ENCODE results near the gene ARFRP1. TPM values are rescaled to one million over a fixed set of nuclear protein-coding genes. Genes with fewer than 3 reads are reported as not detected.
"Not testable (repeated sequence)": the region's sequence is repeated elsewhere in the genome, so short reads cannot be mapped to it uniquely, and the experiment has no call there.

Gene ARFRP1
- polyA plus RNA-seq, 3 donors: 18.2 to 31.1 (median 20.7) TPM

DNA sequence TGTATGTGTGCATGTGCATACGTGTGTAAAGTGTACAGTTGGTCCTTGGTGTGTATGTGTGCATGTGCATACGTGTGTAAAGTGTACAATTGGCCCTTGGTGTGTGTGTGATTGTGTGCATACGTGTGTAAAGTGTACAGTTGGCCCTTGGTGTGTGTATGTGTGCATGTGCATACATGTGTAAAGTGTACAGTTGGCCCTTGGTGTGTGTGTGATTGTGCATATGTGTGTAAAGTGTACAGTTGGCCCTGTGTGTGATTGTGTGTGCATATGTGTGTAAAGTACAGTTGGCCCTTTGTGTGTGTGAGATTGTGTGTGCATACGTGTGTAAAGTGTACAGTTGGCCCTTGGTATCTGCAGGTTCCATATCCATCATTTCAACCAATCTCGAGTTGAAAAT is 23.6 kb upstream of the ARFRP1 start:
- H3K9me3 ChIP-seq (replicated peaks in 1 of 2; ENCODE audit: control insufficient read depth in 1 of 2, insufficient read depth in 1 of 2, low read length in 2 of 2): no peaks in the 10 kb centered on the region
- no peak overlapping the region for H3K4me3 ChIP-seq (replicated peaks in 1 of 3; ENCODE audit: low read depth in 2 of 3, low read length in 3 of 3)
- peaks cover 40 to 85% of the 10 kb centered on the region in 2 donors for H3K36me3 ChIP-seq (replicated peaks in 1 of 2; ENCODE audit: control insufficient read depth in 1 of 2, insufficient read depth in 2 of 2, low read length in 2 of 2)
- peaks cover 36% of the 10 kb centered on the region for H3K79me2 ChIP-seq (ENCODE audit: insufficient read depth, low read length)
- H3K9me3 Mint-ChIP-seq: no peaks in the 10 kb centered on the region
- H2AFZ ChIP-seq (ENCODE audit: insufficient read depth, low read depth, low read length, poor library complexity, severe bottlenecking): no peak overlapping the region
- H3K27me3 ChIP-seq (ENCODE audit: control insufficient read depth in 2 of 2, insufficient read depth in 2 of 2, low read length in 2 of 2): peaks cover 0 to 7% of the 10 kb centered on the region in 2 donors
- intact Hi-C loops (cut with micrococcal nuclease): no loop called here
- H3K4me3 Mint-ChIP-seq: no peak overlapping the region
- H3K4me2 ChIP-seq (replicated peaks; ENCODE audit: extremely low read depth, low read length, poor library complexity, severe bottlenecking): no peak overlapping the region
- H3K36me3 Mint-ChIP-seq: peaks cover 33 to 56% of the 10 kb centered on the region in 2 donors
- WGBS (ENCODE audit: insufficient coverage): 89% methylated on average over 3 of the region's 5 CpGs
- peaks cover 0 to 12% of the 10 kb centered on the region in 2 donors for H3K4me1 ChIP-seq (ENCODE audit: control insufficient read depth in 1 of 2, insufficient read depth in 2 of 2, low read length in 2 of 2)
- peaks cover 97% of the 10 kb centered on the region for H4K20me1 ChIP-seq (ENCODE audit: insufficient read depth, low read length)
- no peak for DNase-seq
- H3K27ac Mint-ChIP-seq: no peak overlapping the region
- H3K4me1 Mint-ChIP-seq: peaks cover 27% of the 10 kb centered on the region
- no peak overlapping the region for H3K9ac ChIP-seq (ENCODE audit: insufficient read depth, low read length, poor library complexity, severe bottlenecking)
- H3K27ac ChIP-seq (ENCODE audit: low read depth in 1 of 2, low read length in 2 of 2): no peak overlapping the region
- peaks cover 6 to 14% (median 9%) of the 10 kb centered on the region in 3 donors for H3K27me3 Mint-ChIP-seq (ENCODE audit: low read depth in 3 of 3)
- TF ChIP-seq, protein P1, sequence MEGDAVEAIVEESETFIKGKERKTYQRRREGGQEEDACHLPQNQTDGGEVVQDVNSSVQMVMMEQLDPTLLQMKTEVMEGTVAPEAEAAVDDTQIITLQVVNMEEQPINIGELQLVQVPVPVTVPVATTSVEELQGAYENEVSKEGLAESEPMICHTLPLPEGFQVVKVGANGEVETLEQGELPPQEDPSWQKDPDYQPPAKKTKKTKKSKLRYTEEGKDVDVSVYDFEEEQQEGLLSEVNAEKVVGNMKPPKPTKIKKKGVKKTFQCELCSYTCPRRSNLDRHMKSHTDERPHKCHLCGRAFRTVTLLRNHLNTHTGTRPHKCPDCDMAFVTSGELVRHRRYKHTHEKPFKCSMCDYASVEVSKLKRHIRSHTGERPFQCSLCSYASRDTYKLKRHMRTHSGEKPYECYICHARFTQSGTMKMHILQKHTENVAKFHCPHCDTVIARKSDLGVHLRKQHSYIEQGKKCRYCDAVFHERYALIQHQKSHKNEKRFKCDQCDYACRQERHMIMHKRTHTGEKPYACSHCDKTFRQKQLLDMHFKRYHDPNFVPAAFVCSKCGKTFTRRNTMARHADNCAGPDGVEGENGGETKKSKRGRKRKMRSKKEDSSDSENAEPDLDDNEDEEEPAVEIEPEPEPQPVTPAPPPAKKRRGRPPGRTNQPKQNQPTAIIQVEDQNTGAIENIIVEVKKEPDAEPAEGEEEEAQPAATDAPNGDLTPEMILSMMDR (IDR thresholded peaks at IDR 0.05): no peak

GRCh38 chr20:63730189-63730733 is 22.5 kb upstream of the ARFRP1 start:
- Mint-ChIP-seq H3K4me1 (peaks cover 21% of the 10 kb centered on the region), H3K36me3 (peaks cover 42 to 51% of the 10 kb centered on the region in 2 donors), H3K27ac (peak overlapping the region in 1 of 7 donors; percentile 81)
- Histone ChIP-seq H3K79me2 (ENCODE audit: insufficient read depth, low read length) (peaks cover 40% of the 10 kb centered on the region), H3K4me1 (ENCODE audit: control insufficient read depth in 1 of 2, insufficient read depth in 2 of 2, low read length in 2 of 2) (peaks cover 0 to 11% of the 10 kb centered on the region in 2 donors), H4K20me1 (ENCODE audit: insufficient read depth, low read length) (peaks cover 95% of the 10 kb centered on the region), H3K36me3 (replicated peaks in 1 of 2; ENCODE audit: control insufficient read depth in 1 of 2, insufficient read depth in 2 of 2, low read length in 2 of 2) (peaks cover 36 to 79% of the 10 kb centered on the region in 2 donors)
- H2AFZ ChIP-seq (ENCODE audit: insufficient read depth, low read depth, low read length, poor library complexity, severe bottlenecking); H3K4me3 Mint-ChIP-seq; H3K4me3 ChIP-seq (replicated peaks in 1 of 3; ENCODE audit: low read depth in 2 of 3, low read length in 3 of 3); H3K9me3 ChIP-seq (replicated peaks in 1 of 2; ENCODE audit: control insufficient read depth in 1 of 2, insufficient read depth in 1 of 2, low read length in 2 of 2); DNase-seq; H3K27me3 ChIP-seq (ENCODE audit: control insufficient read depth in 2 of 2, insufficient read depth in 2 of 2, low read length in 2 of 2); H3K9ac ChIP-seq (ENCODE audit: insufficient read depth, low read length, poor library complexity, severe bottlenecking); H3K9me3 Mint-ChIP-seq; intact Hi-C loops (cut with micrococcal nuclease); H3K4me2 ChIP-seq (replicated peaks; ENCODE audit: extremely low read depth, low read length, poor library complexity, severe bottlenecking); H3K27me3 Mint-ChIP-seq (ENCODE audit: low read depth in 3 of 3); H3K27ac ChIP-seq (ENCODE audit: low read depth in 1 of 2, low read length in 2 of 2): not testable (repeated sequence)
- WGBS (ENCODE audit: insufficient coverage): 67% methylated on average over 16 of the region's 18 CpGs

DNA sequence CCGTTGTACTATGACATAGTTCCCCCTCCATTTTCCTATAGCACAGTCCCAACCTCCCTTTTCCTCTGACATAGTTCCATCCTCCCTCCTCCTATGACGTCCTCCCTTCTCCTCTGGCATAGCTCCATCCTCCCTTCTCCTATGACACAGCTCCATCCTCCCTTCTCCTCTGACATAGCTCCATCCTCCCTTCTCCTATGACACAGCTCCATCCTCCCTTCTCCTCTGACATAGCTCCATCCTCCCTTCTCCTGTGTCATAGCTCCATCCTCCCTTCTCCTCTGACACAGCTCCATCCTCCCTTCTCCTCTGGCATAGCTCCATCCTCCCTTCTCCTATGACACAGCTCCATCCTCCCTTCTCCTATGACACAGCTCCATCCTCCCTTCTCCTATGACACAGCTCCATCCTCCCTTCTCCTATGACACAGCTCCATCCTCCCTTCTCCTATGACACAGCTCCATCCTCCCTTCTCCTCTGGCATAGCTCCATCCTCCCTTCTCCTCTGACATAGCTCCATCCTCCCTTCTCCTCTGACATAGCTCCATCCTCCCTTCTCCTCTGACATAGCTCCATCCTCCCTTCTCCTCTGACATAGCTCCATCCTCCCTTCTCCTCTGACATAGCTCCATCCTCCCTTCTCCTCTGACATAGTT is 15.3 kb upstream of the ARFRP1 start:
- Mint-ChIP-seq H3K36me3 (peaks cover 55 to 90% of the 10 kb centered on the region in 2 donors), H3K9me3 (peaks cover 19 to 31% (median 25%) of the 10 kb centered on the region in 7 donors), H3K4me1 (peaks cover 10% of the 10 kb centered on the region)
- H3K27me3 ChIP-seq (ENCODE audit: control insufficient read depth in 2 of 2, insufficient read depth in 2 of 2, low read length in 2 of 2); H2AFZ ChIP-seq (ENCODE audit: insufficient read depth, low read depth, low read length, poor library complexity, severe bottlenecking); H3K4me3 ChIP-seq (replicated peaks in 1 of 3; ENCODE audit: low read depth in 2 of 3, low read length in 3 of 3); H3K9ac ChIP-seq (ENCODE audit: insufficient read depth, low read length, poor library complexity, severe bottlenecking); H3K27ac ChIP-seq (ENCODE audit: low read depth in 1 of 2, low read length in 2 of 2); H3K27me3 Mint-ChIP-seq (ENCODE audit: low read depth in 3 of 3); DNase-seq; H3K4me1 ChIP-seq (ENCODE audit: control insufficient read depth in 1 of 2, insufficient read depth in 2 of 2, low read length in 2 of 2); H3K4me2 ChIP-seq (replicated peaks; ENCODE audit: extremely low read depth, low read length, poor library complexity, severe bottlenecking); H3K27ac Mint-ChIP-seq; intact Hi-C loops (cut with micrococcal nuclease); H3K4me3 Mint-ChIP-seq: not testable (repeated sequence)
- Histone ChIP-seq H4K20me1 (ENCODE audit: insufficient read depth, low read length) (peaks cover 68% of the 10 kb centered on the region), H3K36me3 (replicated peaks in 1 of 2; ENCODE audit: control insufficient read depth in 1 of 2, insufficient read depth in 2 of 2, low read length in 2 of 2) (peaks cover 38 to 81% of the 10 kb centered on the region in 2 donors), H3K9me3 (replicated peaks in 1 of 2; ENCODE audit: control insufficient read depth in 1 of 2, insufficient read depth in 1 of 2, low read length in 2 of 2) (peaks cover 17 to 23% of the 10 kb centered on the region in 2 donors), H3K79me2 (ENCODE audit: insufficient read depth, low read length) (peaks cover 54% of the 10 kb centered on the region)
- 97% methylated on average over 2 of the region's 2 CpGs for WGBS (ENCODE audit: insufficient coverage)

Data from CD14-positive monocyte (primary cell).